Epidermal melanocyte (primary cell): ENCODE measurements around the gene MAP7.

ENCODE experiments used
- DNase-seq: peaks from one replicate; pipeline ENCODE4 v3.0.0; 2011; ENCODE audit warnings: low spot score; ENCODE audit not compliant: insufficient read length

The MAP7 gene

GRCh38 chr6:136532030-136532429, 18.2 kb downstream of the MAP7 start:
- no peak for DNase-seq

DNA sequence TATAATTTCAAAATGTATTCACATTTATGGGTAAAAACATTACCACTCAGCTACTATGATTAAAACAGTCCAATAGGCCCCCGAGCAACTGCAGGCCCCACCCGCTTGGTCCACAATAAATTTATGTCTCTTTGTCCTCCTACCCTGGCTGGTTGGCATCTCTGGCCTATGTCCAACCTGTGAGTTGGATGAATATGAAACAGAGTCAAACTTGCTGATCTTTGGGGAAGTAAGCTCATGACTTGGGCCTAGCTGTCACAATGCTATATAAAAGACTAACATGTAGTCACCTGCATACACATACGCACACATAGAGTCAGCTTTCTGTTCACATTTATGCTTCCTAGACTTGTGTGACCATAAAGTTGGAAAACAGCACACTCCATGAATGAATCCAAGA, 20.5 kb downstream of the MAP7 start:
- no peak for DNase-seq

DNA sequence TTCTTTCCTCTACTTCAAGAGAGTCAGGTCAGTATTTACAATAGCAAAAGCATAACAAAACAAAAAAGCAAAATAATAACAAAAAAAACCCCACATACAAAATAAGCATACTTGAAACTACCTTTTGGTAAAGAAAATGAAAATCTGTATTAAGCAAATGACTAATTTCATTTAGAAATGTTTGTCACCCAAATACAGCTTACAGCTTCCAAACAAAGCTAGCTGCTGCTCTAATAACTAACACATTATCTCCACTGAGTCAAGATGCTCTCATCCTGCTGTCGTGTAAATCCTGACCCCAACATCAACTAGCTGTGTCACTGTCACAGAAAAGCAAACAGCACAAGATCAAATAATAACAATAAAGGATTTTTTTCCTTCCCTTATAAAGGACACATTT, 21.7 kb downstream of the MAP7 start:
- no peak for DNase-seq

DNA sequence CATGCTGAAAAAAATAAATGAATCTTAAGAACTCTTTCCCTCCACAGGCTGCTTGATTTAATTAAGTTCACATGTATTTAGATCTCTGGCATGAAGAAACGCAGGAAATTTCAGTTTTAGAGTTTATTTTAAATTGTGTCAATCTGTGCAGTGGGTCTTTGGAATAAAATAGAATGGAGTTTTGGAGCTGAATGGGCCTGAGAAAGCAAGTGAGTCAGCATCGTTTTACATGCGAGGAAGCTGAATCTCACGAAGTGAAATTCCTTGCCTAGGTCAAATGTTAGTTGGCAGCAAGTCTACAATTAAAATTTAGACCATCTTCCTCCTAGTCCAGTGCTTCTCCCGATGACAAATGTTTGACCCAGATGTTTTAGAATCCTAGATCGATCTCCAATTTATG, 22.4 kb downstream of the MAP7 start:
- no peak for DNase-seq

DNA sequence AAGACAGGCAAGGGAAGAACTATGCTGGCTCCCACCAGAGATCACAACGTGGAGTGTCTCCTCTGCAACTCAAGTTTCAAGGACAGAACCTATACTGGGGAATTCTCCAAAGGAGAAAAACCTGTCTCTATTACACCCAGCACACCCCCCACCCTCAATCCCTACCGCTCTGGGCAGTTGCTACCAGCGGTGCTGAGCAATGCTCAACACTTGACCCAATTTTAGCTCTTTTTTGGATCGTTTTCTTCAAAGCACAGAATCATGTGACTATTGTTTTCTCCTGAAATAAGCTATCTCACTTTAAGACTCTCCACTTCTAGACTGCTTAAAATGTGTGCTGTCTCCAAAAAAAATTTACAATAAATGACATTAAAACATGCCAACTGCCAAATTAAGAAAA, 23.3 kb downstream of the MAP7 start:
- no peak for DNase-seq

GRCh38 chr6:136526196-136526930, 23.9 kb downstream of the MAP7 start:
- peak; percentile 45 for DNase-seq

- no peak for DNase-seq
Observed at GRCh38 chr6:136525586-136526195, 24.5 kb downstream of the MAP7 start.

DNA sequence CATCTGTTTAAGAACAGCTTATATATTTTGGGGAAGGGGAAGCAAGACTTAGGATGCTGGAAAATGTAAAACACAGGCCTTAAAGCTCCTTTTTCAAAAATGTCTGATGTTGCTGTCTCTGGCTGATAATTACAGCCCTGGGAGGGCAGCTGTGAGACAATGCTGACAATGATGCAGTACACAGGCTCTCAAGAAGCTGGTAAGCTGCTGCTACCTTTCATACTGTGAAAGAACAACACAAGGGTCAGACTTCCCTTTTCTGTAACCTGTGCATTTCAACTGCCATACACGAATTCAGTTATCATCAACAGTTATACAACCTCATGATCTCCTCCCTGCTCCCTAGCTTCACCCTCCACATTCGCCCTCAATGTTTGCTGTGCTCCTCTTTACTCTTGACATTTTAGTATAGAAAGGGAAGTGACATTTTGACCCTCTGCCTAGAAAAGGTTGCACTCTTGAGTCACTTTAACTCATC, 25.2 kb downstream of the MAP7 start:
- no peak for DNase-seq

- no peak for DNase-seq
Observed at GRCh38 chr6:136524339-136524935, 25.8 kb downstream of the MAP7 start.

- DNase-seq, result no peak
Observed at GRCh38 chr6:136523196-136523595, 27.0 kb downstream of the MAP7 start.

DNA sequence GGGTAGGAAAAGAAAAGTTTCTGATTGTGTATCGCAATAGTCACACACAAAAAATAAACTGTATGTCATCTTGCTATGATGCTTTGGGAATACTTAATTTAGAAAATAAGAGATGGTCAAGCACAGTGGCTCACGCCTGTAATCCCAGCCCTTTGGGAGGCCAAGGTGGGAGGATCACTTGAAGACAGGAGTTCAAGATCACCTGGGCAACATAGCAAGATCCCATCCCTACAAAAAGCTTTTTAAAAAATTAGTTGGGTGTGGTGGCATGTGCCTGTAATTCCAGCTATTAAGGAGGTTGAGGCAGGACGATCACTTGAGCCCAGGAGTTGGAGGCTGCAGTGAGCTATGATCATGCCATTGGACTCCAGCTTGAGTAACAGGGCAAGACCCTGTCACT, 27.6 kb downstream of the MAP7 start:
- no peak for DNase-seq

GRCh38 chr6:136521911-136522310, 28.3 kb downstream of the MAP7 start:
- DNase-seq, result no peak

GRCh38 chr6:136521427-136521826, 28.8 kb downstream of the MAP7 start:
- DNase-seq, result no peak

- DNase-seq, result no peak
Observed at GRCh38 chr6:136520517-136520916, 29.7 kb downstream of the MAP7 start.

GRCh38 chr6:136517582-136517981, 32.6 kb downstream of the MAP7 start:
- no peak for DNase-seq

DNA sequence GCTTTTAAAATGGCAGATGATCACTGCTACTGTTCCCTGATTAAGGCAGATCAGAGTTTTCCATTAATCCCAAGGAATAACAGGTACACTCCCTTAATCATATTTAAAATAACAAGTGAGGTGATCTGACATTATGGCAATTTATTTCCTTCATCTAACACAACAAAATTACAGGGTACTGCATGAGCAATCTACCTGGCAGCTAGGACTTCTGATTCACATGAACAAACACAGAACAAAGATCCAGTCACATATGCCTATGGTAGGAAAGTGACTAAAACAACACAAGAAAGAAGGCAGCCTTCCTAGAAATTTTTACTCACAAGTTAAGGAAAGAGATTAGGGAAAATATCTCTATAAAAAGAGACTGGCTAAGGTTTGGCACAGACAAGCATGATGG, 33.2 kb downstream of the MAP7 start:
- DNase-seq, result no peak

DNA sequence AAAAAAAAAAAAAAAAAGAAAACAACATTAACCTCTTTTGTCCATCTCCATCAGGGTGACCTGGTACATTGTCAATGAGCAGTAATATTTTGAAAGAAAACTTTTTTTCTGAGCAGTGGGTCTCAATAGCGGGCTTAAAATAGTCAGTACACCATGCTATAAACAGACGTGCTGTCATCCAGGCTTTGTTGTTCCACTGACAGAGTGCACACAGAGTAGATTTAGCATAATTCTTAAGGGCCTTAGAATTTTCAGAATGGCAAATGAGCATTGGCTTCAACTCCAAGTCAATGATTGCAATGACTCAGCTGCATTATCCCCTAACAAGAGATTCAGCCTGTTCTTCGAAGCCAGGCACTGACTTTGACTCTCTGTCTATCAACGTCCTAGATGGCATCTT, 35.6 kb downstream of the MAP7 start:
- no peak for DNase-seq

DNA sequence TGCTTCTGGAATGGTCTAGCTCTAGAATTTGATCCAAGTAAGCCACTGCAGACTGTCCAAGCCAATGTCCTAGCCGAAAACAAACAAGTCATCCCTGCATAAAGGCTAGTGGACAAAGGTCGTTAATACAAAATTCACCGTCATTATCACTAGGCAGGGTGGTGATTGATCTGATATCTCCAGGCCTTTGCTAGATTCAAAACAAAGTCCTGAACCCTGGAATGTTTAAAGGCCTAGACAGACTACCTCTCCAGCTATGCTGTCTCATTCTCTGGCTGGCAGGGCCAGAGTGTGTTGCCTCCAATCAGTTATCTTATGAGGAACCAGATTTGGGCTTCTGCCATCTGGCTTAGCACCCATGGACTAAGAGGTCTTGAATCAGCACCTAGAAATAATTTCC, 38.3 kb downstream of the MAP7 start:
- DNase-seq, result no peak

- DNase-seq, result no peak
Observed at GRCh38 chr6:136511397-136511796, 38.8 kb downstream of the MAP7 start.

DNA sequence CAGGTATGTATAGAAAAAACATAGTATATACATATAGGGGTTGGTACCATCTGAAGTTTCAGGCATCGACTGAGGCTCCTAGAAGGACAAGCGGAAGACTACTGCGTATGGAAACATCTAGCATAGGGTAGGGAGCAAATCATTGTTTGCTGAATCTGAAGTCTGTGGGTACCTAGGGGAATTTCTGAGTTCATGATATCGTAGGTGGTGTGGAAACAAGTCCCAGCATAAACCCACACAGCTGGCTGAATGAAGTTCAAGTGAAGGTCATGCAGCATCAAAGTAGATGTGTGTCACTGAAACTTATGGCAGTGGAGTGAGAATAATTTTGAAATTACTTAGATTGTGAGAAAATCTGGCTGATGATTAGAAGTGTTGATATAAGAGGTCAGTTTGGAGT, 39.4 kb downstream of the MAP7 start:
- DNase-seq, result no peak

GRCh38 chr6:136510299-136510698, 39.9 kb downstream of the MAP7 start:
- DNase-seq, result no peak

GRCh38 chr6:136508725-136509392, 41.4 kb downstream of the MAP7 start:
- DNase-seq, result no peak
